ENCODE results near the gene CNIH1.
"Not testable (repeated sequence)": the region's sequence is repeated elsewhere in the genome, so short reads cannot be mapped to it uniquely, and the experiment has no call there.

Gene CNIH1

DNA sequence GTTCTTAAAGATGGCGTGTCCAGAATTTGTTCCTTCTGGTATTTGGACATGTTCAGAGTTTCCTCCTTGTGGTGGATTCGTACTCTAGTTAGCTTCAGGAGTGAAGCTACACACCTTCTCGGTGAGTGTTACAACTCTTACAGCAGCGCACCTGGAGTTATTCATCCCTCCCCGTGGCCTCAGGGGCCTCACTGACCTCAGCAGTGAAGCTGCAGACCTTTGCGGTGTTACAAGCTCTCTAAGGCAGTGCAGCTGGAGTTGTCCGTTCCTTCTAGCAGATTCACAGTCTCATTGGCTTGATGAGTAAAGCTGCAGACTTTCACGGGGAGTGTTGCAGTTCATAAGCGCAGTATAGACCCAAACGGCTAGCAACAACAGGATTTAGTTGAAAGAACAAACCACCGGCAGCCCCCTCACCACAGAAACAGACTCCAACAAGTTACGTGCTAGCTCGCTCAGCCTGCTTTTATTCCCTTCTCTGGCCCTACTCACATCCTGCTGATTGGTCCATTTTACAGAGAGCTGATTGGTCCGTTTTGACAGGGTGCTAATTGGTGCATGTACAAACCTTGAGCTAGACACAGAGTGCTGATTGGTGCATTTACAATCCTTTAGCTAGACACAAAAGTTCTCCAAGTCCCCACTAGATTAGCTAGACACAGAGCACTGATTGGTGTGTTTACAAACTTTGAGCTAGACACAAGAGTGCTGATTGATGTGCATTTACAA, 48.9 kb downstream of the CNIH1 start:
- Histone ChIP-seq H3K27ac (no peak overlapping the region), H3K4me1 (peaks cover under 1% of the 10 kb centered on the region), H3K36me3 (no peaks in the 10 kb centered on the region), H3K27me3 (no peaks in the 10 kb centered on the region), H3K9ac (no peak overlapping the region), H3K4me3 (no peak overlapping the region), H3K4me2 (no peak overlapping the region), H3K9me3 (peaks cover 36% of the 10 kb centered on the region), H4K20me1 (no peaks in the 10 kb centered on the region; the same call in 1 of the 2 replicates)
- TF ChIP-seq Cebpa-rat (IDR thresholded peaks at IDR 0.05): no peak

DNA sequence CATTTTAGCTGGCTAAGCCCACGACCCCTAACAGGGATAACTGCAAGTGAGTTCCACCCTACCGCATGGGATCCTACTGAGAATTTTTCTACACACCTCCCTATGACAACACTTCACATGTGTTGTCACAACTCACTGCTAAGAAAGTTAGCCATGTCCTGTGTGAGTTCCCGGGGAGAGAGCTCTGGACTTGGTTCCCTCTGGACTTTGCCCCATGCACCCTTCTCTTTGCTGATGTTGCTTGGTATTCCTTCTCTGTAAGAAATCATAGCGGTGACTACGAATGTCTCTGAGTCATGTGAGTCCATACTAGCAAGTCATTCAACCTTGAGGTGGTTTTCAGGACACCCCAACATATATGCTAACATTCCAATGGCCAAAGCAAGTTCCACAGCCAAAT, 53.8 kb downstream of the CNIH1 start:
- no peak for TF ChIP-seq Cebpa-rat (IDR thresholded peaks at IDR 0.05)
- 0 out of 2 replicates have a peak, but pooled peaks cover 6% of the 10 kb centered on the region for H3K9me3 ChIP-seq
- H3K4me2 ChIP-seq: no peak overlapping the region
- no peak overlapping the region for H3K9ac ChIP-seq
- H4K20me1 ChIP-seq: no peaks in the 10 kb centered on the region
- H3K27me3 ChIP-seq: no peaks in the 10 kb centered on the region
- no peaks in the 10 kb centered on the region for H3K4me1 ChIP-seq
- no peak overlapping the region for H3K4me3 ChIP-seq
- no peaks in the 10 kb centered on the region for H3K36me3 ChIP-seq
- no peak overlapping the region for H3K27ac ChIP-seq

DNA sequence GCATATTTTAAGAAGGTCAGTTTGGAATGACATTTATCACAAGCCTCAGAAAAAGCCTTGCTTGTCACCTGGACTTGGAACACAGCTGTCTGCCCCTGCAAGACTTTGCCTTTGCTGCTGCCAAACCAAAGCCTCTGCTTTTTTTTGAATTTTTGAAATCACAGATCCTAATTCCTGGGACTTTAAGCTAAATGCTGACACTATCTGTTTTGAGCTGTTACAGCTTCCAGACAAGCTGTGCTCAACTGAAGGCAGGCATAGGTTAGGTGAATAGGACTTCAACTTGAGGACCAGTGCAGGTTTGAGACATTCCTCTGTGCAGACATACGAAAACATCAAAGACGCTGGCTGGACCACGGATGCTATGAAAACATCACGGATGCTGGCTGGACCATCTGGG, 55.6 kb downstream of the CNIH1 start:
- H3K4me3 ChIP-seq: no peak overlapping the region
- no peaks in the 10 kb centered on the region for H3K27me3 ChIP-seq
- no peak overlapping the region for H3K27ac ChIP-seq
- H3K4me2 ChIP-seq: no peak overlapping the region
- no peak overlapping the region for H3K9ac ChIP-seq
- 0 out of 2 replicates have a peak, but pooled peaks cover 6% of the 10 kb centered on the region for H3K9me3 ChIP-seq
- H3K4me1 ChIP-seq: peaks cover 5% of the 10 kb centered on the region
- no peak for TF ChIP-seq Cebpa-rat (IDR thresholded peaks at IDR 0.05)
- no peaks in the 10 kb centered on the region for H3K36me3 ChIP-seq
- H4K20me1 ChIP-seq: no peaks in the 10 kb centered on the region

DNA sequence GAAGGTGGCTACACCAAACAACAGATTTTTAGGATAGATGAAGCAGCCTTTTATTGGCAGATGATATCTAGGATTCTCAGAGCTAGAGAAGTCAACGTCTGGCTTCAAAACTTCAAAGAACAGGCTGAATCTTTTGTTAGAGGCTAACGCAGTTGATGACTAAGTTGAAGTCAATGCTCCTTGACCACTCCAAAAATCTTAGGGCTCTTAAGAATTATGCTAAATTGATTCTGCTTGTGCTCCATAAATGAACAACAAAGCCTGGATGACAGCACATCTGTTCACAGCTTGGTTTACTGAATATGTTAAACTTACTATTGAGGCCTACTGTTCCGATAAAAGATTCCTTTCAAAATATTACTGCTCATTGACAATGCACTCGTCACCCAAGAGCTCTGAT, 57.3 kb downstream of the CNIH1 start:
- TF ChIP-seq Cebpa-rat (IDR thresholded peaks at IDR 0.05): no peak
- no peak overlapping the region for H3K9ac ChIP-seq
- H4K20me1 ChIP-seq: no peaks in the 10 kb centered on the region
- H3K4me1 ChIP-seq: peaks cover 22% of the 10 kb centered on the region
- H3K27me3 ChIP-seq: no peaks in the 10 kb centered on the region
- peaks cover 6% of the 10 kb centered on the region; the same call in 1 of the 2 replicates for H3K9me3 ChIP-seq
- H3K4me3 ChIP-seq: no peak overlapping the region
- no peak overlapping the region for H3K4me2 ChIP-seq
- no peak overlapping the region for H3K27ac ChIP-seq
- H3K36me3 ChIP-seq: no peaks in the 10 kb centered on the region

DNA sequence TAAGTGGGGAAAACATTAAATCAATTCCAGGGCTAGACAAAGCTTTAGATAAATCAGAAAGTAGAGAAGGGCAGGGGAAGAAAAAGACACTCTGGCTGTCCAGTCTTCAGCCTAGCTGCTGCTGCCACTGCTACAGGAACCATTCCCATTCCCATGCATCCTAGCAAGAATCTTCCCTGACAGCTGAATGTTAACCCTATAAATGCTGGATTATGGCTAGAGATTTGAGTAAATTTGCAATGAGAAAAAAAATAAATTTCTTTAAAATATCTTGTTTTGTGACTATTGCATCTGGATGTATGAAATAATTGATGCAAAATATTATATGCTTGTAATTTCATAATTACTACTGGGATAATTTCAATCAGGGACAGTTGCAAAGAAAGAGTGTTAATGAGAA, 59.4 kb downstream of the CNIH1 start:
- no peak overlapping the region for H3K4me3 ChIP-seq
- no peak overlapping the region for H3K4me2 ChIP-seq
- H3K9me3 ChIP-seq: peaks cover 6% of the 10 kb centered on the region; the same call in 1 of the 2 replicates
- H3K27me3 ChIP-seq: no peaks in the 10 kb centered on the region
- no peak overlapping the region for H3K27ac ChIP-seq
- peaks cover 42% of the 10 kb centered on the region for H3K4me1 ChIP-seq
- H4K20me1 ChIP-seq: no peaks in the 10 kb centered on the region
- no peak for TF ChIP-seq Cebpa-rat (IDR thresholded peaks at IDR 0.05)
- H3K9ac ChIP-seq: no peak overlapping the region
- H3K36me3 ChIP-seq: no peaks in the 10 kb centered on the region

DNA sequence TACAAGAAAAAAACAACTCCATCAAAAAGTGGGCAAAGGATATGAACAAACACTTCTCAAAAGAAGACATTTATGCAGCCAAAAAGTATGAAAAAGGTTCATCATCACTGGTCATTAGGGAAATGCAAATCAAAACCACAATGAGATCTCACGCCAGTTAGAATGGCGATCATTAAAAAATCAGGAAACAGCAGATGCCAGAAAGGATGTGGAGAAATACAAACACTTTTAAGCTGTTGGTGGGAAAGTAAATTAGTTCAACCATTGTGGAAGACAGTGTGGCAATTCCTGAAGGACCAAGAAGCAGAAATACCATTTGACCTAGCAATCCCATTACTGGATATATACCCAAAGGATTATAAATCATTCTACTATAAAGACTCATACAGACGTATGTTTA, 60.6 kb downstream of the CNIH1 start:
- H3K36me3 ChIP-seq, H3K9ac ChIP-seq, H3K27me3 ChIP-seq, H3K9me3 ChIP-seq, H4K20me1 ChIP-seq, H3K4me3 ChIP-seq: not testable (repeated sequence)
- peaks cover 55% of the 10 kb centered on the region for H3K4me1 ChIP-seq
- H3K27ac ChIP-seq: 0 out of 2 replicates have a peak overlapping the region, but pooled peaks have one; percentile 14
- peak overlapping the region; percentile 59 for H3K4me2 ChIP-seq

DNA sequence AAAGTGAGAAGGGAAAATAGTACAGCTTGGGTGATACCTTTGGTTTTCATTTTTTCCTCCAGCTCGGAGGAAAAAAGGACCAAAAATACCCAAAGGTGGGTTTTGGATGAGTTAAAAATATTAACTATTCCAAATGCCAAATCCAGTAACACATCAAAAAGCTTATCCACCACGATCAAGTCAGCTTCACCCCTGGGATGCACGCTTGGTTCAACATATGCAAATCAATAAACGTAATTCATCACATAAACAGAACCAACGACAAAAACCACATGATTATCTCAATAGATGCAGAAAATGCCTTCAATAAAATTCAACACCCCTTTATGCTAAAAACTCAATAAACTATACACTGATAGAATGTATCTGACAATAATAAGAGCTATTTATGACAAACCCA, 62.3 kb downstream of the CNIH1 start:
- Histone ChIP-seq H3K27ac (peak overlapping the region; percentile 57), H3K4me1 (peaks cover 60% of the 10 kb centered on the region), H3K4me2 (peak overlapping the region; percentile 81), H3K4me3 (0 out of 2 replicates have a peak overlapping the region, but pooled peaks have one; percentile 21)
- not testable (repeated sequence) for H4K20me1 ChIP-seq, H3K9ac ChIP-seq, H3K36me3 ChIP-seq, H3K9me3 ChIP-seq, H3K27me3 ChIP-seq

DNA sequence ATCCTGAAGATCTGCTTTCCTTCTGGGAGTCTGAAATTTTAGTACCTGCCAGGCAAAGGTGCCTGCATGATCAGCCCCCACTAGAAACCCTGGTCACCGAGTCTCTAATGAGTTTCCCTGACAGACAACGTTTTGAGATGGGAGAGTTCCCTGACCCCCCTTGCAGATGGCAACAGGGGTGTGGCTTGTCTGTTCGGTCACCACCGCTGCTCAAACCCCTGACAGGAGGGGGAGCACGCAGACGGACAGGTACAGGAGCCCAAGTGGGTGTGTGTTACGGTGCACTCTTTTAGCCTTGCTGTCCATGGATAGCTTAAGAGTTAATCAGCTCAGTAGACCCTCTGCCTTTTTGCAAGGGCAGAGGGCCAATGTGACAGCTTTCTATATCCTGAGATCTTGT, 63.7 kb downstream of the CNIH1 start:
- no peak for TF ChIP-seq Cebpa-rat (IDR thresholded peaks at IDR 0.05)
- Histone ChIP-seq H3K9me3 (peaks cover 6% of the 10 kb centered on the region; the same call in 1 of the 2 replicates), H3K4me3 (peak overlapping the region; percentile 28; the same call in 1 of the 2 replicates), H3K4me1 (peaks cover 61% of the 10 kb centered on the region), H3K27ac (peak overlapping the region; percentile 57), H4K20me1 (no peaks in the 10 kb centered on the region), H3K4me2 (peak overlapping the region; percentile 81), H3K36me3 (no peaks in the 10 kb centered on the region), H3K9ac (peak overlapping the region; percentile 20; the same call in 1 of the 2 replicates), H3K27me3 (no peaks in the 10 kb centered on the region)

DNA sequence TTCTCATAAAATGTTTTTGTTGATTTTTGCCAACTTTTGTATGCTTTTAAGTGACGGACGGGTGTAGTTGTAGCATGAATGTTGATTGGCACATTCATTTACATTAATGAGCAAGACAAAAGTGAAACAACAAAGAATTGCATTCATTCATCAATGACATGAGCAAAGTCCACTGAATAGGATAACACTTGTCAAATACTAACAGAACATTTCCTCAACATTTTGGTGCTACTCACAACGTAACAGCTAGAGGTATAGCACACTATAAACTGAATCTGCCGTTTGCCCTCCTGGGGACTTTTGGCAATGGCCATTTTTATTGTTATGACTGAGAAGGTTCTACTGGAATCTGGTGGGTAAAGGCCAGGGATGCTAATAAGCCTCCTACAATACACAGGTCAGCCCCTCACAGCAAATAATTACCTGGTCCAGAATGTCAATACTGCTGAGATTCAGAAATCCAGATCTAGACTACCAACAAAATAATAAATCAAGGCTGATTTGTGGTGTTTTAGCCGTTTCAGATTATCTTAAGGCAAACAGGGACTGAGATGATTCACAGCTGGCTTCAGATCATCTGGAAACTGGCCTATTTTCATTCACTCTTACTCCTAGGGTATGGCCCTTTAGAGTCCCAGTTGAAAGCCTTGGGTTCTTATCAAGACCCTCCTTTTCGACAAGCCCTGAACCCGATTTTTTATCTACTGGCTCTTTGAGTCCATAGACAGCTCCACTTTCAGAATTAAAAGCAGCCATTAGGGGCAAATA, 66.9 kb downstream of the CNIH1 start:
- H3K9me3 ChIP-seq: no peaks in the 10 kb centered on the region
- no peaks in the 10 kb centered on the region for H4K20me1 ChIP-seq
- no peak for TF ChIP-seq Cebpa-rat (IDR thresholded peaks at IDR 0.05)
- no peak overlapping the region for H3K9ac ChIP-seq
- H3K36me3 ChIP-seq: no peaks in the 10 kb centered on the region
- H3K27ac ChIP-seq: no peak overlapping the region
- peaks cover 53% of the 10 kb centered on the region for H3K4me1 ChIP-seq
- no peak overlapping the region for H3K4me2 ChIP-seq
- H3K4me3 ChIP-seq: no peak overlapping the region
- no peaks in the 10 kb centered on the region for H3K27me3 ChIP-seq
